Loucy (cell line): ENCODE results near the gene MFAP5.

ENCODE experiments used
- EZH2phosphoT487 ChIP-seq: fragments of 200-600 bp; IDR thresholded peaks from 2 replicates; pipeline ENCODE4 v1.6.1; 2018; ENCODE audit warnings: antibody characterized with exemption, mild to moderate bottlenecking, moderate library complexity, borderline replicate concordance
- TF ChIP-seq, protein P1 (sequence below): fragments of 200-600 bp; sonication (generic); conservative IDR thresholded peaks from 2 replicates; pipeline ENCODE4 v1.5.1; 2014; ENCODE audit warnings: mild to moderate bottlenecking, antibody characterized with exemption, low read length

DNA sequence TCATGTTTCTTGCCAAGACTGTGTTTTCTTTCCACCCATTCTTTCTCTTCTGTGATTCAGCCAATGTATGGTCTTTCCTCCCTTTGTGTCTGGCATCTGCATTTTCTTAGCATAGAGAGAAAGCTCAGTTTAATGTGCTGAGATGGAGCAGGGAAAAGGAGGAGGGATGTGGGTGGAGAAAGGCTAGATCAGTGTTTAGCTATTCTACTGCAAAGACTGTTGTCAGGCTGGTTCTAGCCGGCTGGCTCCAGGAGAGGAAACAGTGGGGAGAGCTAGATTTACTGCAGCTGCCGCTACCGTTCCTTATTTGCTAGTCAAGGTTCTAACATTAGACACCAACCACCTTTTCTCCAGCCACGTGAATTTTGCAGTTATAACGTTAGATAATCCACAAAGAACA is 29.9 kb upstream of the MFAP5 start:
- TF ChIP-seq, protein P1, sequence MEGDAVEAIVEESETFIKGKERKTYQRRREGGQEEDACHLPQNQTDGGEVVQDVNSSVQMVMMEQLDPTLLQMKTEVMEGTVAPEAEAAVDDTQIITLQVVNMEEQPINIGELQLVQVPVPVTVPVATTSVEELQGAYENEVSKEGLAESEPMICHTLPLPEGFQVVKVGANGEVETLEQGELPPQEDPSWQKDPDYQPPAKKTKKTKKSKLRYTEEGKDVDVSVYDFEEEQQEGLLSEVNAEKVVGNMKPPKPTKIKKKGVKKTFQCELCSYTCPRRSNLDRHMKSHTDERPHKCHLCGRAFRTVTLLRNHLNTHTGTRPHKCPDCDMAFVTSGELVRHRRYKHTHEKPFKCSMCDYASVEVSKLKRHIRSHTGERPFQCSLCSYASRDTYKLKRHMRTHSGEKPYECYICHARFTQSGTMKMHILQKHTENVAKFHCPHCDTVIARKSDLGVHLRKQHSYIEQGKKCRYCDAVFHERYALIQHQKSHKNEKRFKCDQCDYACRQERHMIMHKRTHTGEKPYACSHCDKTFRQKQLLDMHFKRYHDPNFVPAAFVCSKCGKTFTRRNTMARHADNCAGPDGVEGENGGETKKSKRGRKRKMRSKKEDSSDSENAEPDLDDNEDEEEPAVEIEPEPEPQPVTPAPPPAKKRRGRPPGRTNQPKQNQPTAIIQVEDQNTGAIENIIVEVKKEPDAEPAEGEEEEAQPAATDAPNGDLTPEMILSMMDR: no peak
- TF ChIP-seq EZH2phosphoT487: no peak
